Measurements from ENCODE around the gene SMIM38. TPM values are rescaled to one million over a fixed set of nuclear protein-coding genes. Genes with fewer than 3 reads are reported as not detected.
"Not testable (repeated sequence)": the region's sequence is repeated elsewhere in the genome, so short reads cannot be mapped to it uniquely, and the experiment has no call there.

Gene SMIM38
- total and polyA plus RNA-seq, 9 of the 15 experiments (the other 6 are each of a cell fraction or from before 2014, with no cell fraction given) = 0.07 to 1.2 (median 0.21) TPM; not detected in 2

DNA sequence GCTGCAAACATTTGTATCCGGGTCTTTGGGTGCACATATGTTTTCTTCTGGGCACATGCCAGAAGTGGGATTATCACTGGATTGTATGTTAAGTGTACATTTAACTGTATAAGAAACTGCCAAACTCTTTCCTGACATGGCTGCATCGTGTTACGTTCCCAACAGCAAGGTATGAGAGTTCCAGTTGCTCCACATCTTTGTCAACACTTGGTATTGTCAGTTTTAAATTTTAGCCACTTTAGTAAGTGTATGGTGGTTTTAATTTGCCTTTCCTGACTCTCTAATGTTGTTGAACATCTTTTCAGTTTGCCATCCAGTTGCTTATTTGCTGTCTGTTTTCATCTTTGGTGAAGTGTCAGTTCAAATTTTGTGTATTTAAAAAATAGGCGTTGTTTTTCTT, 22.5 kb upstream of the SMIM38 start (continued):
- peak in 1 of 2 experiments; percentile 85; a peak in 2 of 3 replicates for TF ChIP-seq CBX3 (IDR thresholded peaks at IDR 0.05; ENCODE audit: borderline replicate concordance in 1 of 2, low read length in 2 of 2)

GRCh38 chr11:69134182-69134581, 21.6 kb upstream of the SMIM38 start:
- POLR2A ChIA-PET = interaction anchor here (1.1 kb wide), 1 partner anchor 12 kb away, joined by 3 read pairs; no protein-coding TSS in a partner anchor

DNA sequence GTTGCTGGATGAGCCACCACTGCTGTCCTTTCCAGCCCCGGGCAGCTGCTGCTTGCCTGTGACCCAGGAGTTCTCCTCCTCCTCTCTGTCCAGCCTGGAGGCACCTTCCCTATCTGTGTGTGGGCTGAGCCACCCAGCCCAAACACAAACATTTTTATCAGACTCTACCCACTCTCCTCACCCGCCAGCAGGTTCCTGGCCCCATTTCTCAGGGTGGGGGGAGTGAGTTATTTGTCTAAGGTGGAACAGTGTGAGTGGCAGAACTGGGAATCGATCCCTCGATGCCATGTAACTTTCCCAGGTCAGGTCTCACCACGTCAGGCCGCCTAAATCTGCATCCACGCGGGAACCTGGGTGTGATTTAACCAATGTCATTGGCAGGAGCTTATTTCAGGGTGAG, 20.8 kb upstream of the SMIM38 start:
- no peaks in the 10 kb centered on the region for H3K9me1 ChIP-seq (ENCODE audit: control insufficient read depth, insufficient read depth, low read length)
- intact Hi-C loops (cut with micrococcal nuclease) = loop anchor here (10.0 kb wide), 4 partner anchors 80 to 510 kb away; partner anchors contain the start of genes CCND1 and MYEOV
- no peaks in the 10 kb centered on the region for H3K9me3 ChIP-seq (replicated peaks; ENCODE audit: control insufficient read depth, insufficient read depth, low read depth, low read length)
- H3K79me2 ChIP-seq (ENCODE audit: control insufficient read depth, insufficient read depth, low read length) = no peaks in the 10 kb centered on the region
- in situ Hi-C loops (cut with MboI) = no loop called here
- FAIRE-seq (no peak), ATAC-seq (no peak), DNase-seq (ENCODE audit: extremely low read depth in 1 of 4, low spot score in 3 of 4) (no peak)
- peaks cover 0 to 3% of the 10 kb centered on the region in 2 experiments; a peak in 2 of 5 replicates for H3K27me3 ChIP-seq (ENCODE audit: control insufficient read depth in 2 of 2, insufficient read depth in 2 of 2, low read length in 2 of 2)
- CTCF ChIA-PET (ENCODE audit: low intra/inter-chr PET ratio) = no interaction called here
- 0 out of 4 replicates have a peak overlapping the region, but pooled peaks of 1 of the 2 experiments have one; percentile 21 for H3K9ac ChIP-seq (ENCODE audit: insufficient read depth in 1 of 2, low read depth in 2 of 2, low read length in 2 of 2)
- TF ChIP-seq, protein P1, sequence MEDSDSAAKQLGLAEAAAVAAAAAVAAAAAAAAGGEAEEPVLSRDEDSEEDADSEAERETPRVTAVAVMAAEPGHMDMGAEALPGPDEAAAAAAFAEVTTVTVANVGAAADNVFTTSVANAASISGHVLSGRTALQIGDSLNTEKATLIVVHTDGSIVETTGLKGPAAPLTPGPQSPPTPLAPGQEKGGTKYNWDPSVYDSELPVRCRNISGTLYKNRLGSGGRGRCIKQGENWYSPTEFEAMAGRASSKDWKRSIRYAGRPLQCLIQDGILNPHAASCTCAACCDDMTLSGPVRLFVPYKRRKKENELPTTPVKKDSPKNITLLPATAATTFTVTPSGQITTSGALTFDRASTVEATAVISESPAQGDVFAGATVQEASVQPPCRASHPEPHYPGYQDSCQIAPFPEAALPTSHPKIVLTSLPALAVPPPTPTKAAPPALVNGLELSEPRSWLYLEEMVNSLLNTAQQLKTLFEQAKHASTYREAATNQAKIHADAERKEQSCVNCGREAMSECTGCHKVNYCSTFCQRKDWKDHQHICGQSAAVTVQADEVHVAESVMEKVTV (CRISPR knock-in tag; IDR thresholded peaks at IDR 0.05) = no peak
- peak; percentile 32; the same call in 1 of the 2 replicates for TF ChIP-seq CBFA2T3 (IDR thresholded peaks at IDR 0.05)
- H3K27ac ChIP-seq (ENCODE audit: extremely low read depth, low read depth, low read length) = no peak overlapping the region
- POLR2A ChIA-PET = no interaction called here
- no peak overlapping the region for H3K4me3 ChIP-seq
- H3K4me1 ChIP-seq (replicated peaks in 1 of 2; ENCODE audit: control insufficient read depth in 2 of 2, insufficient read depth in 2 of 2, low read length in 2 of 2) = peaks cover 17 to 23% of the 10 kb centered on the region in 2 experiments; a peak in 4 of 5 replicates
- H2AFZ ChIP-seq (ENCODE audit: low read depth, low read length) = no peak overlapping the region
- no TSS peak for BruUV-seq (replicated peaks)
- no peaks in the 10 kb centered on the region for H4K20me1 ChIP-seq (replicated peaks; ENCODE audit: control insufficient read depth, insufficient read depth, low read length)
- no peaks in the 10 kb centered on the region for H3K36me3 ChIP-seq (ENCODE audit: control insufficient read depth, insufficient read depth, low read length)
- no peak overlapping the region for H3K4me2 ChIP-seq (ENCODE audit: insufficient read depth, low read length)
- WGBS (ENCODE audit: insufficient coverage, low coverage, missing lambda C conversion rate) = 11% methylated on average over 8 of the region's 8 CpGs

More at GRCh38 chr11:69134182-69134581, 21.6 kb upstream of the SMIM38 start:
- TF ChIP-seq ZNF431 (CRISPR knock-in tag; IDR thresholded peaks at IDR 0.05) = peak; percentile 61; the same call in 1 of the 2 replicates
- ATAC-seq; H3K4me2 ChIP-seq (ENCODE audit: insufficient read depth, low read length); in situ Hi-C loops (cut with MboI); H4K20me1 ChIP-seq (replicated peaks; ENCODE audit: control insufficient read depth, insufficient read depth, low read length); H3K79me2 ChIP-seq (ENCODE audit: control insufficient read depth, insufficient read depth, low read length); H3K9ac ChIP-seq (ENCODE audit: insufficient read depth in 1 of 2, low read depth in 2 of 2, low read length in 2 of 2); CTCF ChIA-PET (ENCODE audit: low intra/inter-chr PET ratio); H3K27ac ChIP-seq (ENCODE audit: extremely low read depth, low read depth, low read length); H3K4me3 ChIP-seq; H3K9me3 ChIP-seq (replicated peaks; ENCODE audit: control insufficient read depth, insufficient read depth, low read depth, low read length); H2AFZ ChIP-seq (ENCODE audit: low read depth, low read length); H3K36me3 ChIP-seq (ENCODE audit: control insufficient read depth, insufficient read depth, low read length); H3K9me1 ChIP-seq (ENCODE audit: control insufficient read depth, insufficient read depth, low read length); FAIRE-seq; H3K27me3 ChIP-seq (ENCODE audit: control insufficient read depth in 2 of 2, insufficient read depth in 2 of 2, low read length in 2 of 2); DNase-seq (ENCODE audit: extremely low read depth in 1 of 4, low spot score in 3 of 4); BruUV-seq (replicated peaks): not testable (repeated sequence)
- intact Hi-C loops (cut with micrococcal nuclease) = loop anchor here (10.0 kb wide), 4 partner anchors 81 to 511 kb away; partner anchors contain the start of genes CCND1 and MYEOV
- 22% methylated on average over 1 of the region's 2 CpGs for WGBS (ENCODE audit: insufficient coverage, low coverage, missing lambda C conversion rate)
- H3K4me1 ChIP-seq (replicated peaks in 1 of 2; ENCODE audit: control insufficient read depth in 2 of 2, insufficient read depth in 2 of 2, low read length in 2 of 2) = peaks cover 17 to 23% of the 10 kb centered on the region in 2 experiments; a peak in 4 of 5 replicates
